RWPE2 (cell line): ENCODE measurements around the gene MCRS1.
A peak's percentile ranks its signal among the peaks of the same experiment; 100 is the strongest.
"Not testable (repeated sequence)": the region's sequence is repeated elsewhere in the genome, so short reads cannot be mapped to it uniquely, and the experiment has no call there.

Experiments used
- ATAC-seq: fragments of 200-7000 bp; cut with Tn5 transposase; 3 replicates; pipeline ENCODE4 v1.9.1; 2021; ENCODE audit warnings: low read depth
- DNase-seq: peaks from one replicate; pipeline ENCODE4 v3.0.0-alpha.2; 2020; ENCODE audit warnings: low spot score
- H3K27ac ChIP-seq: fragments of 450-650 bp; 2 replicates; pipeline ENCODE4 v1.5.1; 2017; ENCODE audit warnings: mild to moderate bottlenecking; ENCODE audit not compliant: poor library complexity, severe bottlenecking
- H3K27me3 ChIP-seq: fragments of 250-450 bp; sonication (Bioruptor Pico); 2 replicates; pipeline ENCODE4 v1.5.1; 2021; ENCODE audit warnings: mild to moderate bottlenecking, moderate library complexity; ENCODE audit not compliant: insufficient read depth, poor library complexity, severe bottlenecking
- H3K36me3 ChIP-seq: fragments of 250-450 bp; sonication (Bioruptor Pico); 2 replicates; pipeline ENCODE4 v1.5.1; 2020; ENCODE audit warnings: low read depth, mild to moderate bottlenecking, moderate library complexity
- H3K4me1 ChIP-seq: fragments of 250-450 bp; sonication (Bioruptor Pico); 2 replicates; pipeline ENCODE4 v1.5.1; 2021; ENCODE audit warnings: mild to moderate bottlenecking, moderate library complexity; ENCODE audit not compliant: insufficient read depth, poor library complexity, severe bottlenecking
- H3K4me3 ChIP-seq: fragments of 250-450 bp; sonication (Bioruptor Pico); 2 replicates; pipeline ENCODE4 v1.5.1; 2021; ENCODE audit warnings: mild to moderate bottlenecking, moderate library complexity; ENCODE audit not compliant: severe bottlenecking
- H3K9me3 ChIP-seq: fragments of 250-450 bp; sonication (Bioruptor Pico); 2 replicates; pipeline ENCODE4 v1.5.1; 2021; ENCODE audit warnings: mild to moderate bottlenecking, moderate library complexity; ENCODE audit not compliant: severe bottlenecking
- TF ChIP-seq, protein P1 (sequence below): fragments of 450-650 bp; IDR thresholded peaks from one replicate; pipeline ENCODE4 v1.5.1; 2017; ENCODE audit warnings: mild to moderate bottlenecking, moderate library complexity; ENCODE audit not compliant: poor library complexity, severe bottlenecking

Gene MCRS1

DNA sequence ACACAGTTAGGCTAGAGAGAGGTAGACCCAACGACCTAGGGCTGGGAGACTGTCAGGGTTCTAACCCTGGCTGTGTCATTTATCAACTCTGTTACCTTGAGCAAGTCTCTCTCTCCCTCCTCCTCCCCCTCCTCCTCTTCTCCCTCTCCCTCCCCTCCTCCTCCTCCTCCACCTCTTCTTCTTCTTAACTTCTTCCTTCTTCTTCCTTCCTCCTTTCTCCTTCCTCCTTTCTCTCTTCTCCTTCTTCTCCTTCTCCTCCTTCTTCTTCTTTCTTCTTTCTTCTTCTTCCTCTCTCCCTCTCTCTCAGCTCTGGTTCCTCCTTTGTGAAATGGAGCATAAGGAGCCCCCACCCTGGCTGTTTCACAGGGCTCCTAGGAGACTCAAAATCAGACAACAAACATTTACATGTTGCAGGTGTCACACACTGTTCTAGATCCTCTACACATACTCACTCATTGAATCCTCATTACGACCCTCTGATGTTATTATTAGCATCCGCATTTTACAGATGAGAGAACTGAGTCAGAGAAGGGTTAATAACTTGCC, 31.3 kb downstream of the MCRS1 start:
- Histone ChIP-seq H3K4me3 (no peak overlapping the region), H3K4me1 (peaks cover 9% of the 10 kb centered on the region), H3K9me3 (no peaks in the 10 kb centered on the region), H3K36me3 (no peaks in the 10 kb centered on the region), H3K27ac (no peak overlapping the region), H3K27me3 (peaks cover 14% of the 10 kb centered on the region)
- DNase-seq (no peak), ATAC-seq (no peak)
- TF ChIP-seq, protein P1, sequence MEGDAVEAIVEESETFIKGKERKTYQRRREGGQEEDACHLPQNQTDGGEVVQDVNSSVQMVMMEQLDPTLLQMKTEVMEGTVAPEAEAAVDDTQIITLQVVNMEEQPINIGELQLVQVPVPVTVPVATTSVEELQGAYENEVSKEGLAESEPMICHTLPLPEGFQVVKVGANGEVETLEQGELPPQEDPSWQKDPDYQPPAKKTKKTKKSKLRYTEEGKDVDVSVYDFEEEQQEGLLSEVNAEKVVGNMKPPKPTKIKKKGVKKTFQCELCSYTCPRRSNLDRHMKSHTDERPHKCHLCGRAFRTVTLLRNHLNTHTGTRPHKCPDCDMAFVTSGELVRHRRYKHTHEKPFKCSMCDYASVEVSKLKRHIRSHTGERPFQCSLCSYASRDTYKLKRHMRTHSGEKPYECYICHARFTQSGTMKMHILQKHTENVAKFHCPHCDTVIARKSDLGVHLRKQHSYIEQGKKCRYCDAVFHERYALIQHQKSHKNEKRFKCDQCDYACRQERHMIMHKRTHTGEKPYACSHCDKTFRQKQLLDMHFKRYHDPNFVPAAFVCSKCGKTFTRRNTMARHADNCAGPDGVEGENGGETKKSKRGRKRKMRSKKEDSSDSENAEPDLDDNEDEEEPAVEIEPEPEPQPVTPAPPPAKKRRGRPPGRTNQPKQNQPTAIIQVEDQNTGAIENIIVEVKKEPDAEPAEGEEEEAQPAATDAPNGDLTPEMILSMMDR, result no peak

DNA sequence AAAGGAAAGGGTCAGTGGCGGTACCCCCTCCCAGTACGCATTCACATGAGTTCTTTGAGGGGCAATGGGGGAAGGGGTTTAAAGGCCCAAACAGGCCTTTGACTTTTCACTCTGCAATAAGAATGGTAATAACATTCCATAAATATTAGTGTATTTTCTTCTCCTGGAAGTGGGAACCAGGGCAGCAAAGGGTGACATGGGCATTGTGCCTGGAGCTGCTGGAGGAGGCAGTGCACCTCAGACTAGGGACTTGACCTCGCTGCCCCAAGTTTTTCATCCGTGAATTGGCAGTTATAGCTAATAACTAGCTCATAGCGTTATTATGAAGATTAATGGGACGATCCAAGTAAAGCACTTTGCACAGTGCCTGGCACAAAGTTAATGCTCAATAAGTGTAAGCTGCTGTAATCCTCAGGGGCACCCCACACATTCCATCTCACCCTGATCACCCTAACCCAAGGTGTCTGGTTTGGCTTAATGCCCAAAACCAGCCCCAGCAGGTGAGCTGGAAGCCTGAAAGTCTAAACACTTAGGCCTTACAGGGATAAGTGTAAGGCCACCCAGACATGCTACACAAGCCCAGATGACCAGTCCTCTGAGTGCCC, 31.9 kb downstream of the MCRS1 start:
- Histone ChIP-seq H3K9me3 (no peaks in the 10 kb centered on the region), H3K4me1 (peaks cover 9% of the 10 kb centered on the region), H3K36me3 (no peaks in the 10 kb centered on the region), H3K27ac (no peak overlapping the region), H3K27me3 (peaks cover 14% of the 10 kb centered on the region), H3K4me3 (no peak overlapping the region)
- peak; percentile 6; the same call in 1 of the 3 replicates for ATAC-seq
- TF ChIP-seq, protein P1, result no peak
- no peak for DNase-seq

DNA sequence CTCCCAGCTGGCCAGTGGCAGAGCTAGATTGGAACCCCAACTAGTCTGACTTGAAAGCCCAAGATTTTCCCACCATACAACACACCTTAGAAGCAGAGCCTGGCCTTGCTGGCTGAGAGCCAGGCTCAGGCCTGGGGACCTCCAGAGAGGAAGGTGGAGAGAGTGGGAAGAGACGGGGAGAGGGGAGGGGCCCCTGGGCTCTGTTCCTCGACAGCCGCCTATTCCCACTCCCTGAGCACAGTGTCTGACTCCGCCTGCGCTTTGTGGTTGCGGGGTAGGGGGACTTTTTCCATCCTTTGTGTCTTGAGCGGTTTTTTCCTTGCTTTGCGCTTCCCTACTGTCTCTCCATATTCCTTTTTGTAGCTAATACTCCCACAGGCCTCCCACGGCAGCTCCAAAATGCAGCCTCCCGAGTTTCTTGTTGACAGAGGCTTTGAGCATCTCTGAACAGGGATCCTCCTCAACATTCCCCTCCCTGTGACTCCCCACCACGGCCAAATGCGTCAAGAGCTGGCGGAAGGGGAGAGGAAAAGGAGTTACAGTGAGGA, 33.1 kb downstream of the MCRS1 start:
- DNase-seq (no peak), ATAC-seq (no peak)
- peaks cover 9% of the 10 kb centered on the region for H3K4me1 ChIP-seq
- H3K36me3 ChIP-seq, result no peaks in the 10 kb centered on the region
- peaks cover 13% of the 10 kb centered on the region for H3K27me3 ChIP-seq
- TF ChIP-seq, protein P1, result no peak
- H3K9me3 ChIP-seq, result no peaks in the 10 kb centered on the region
- no peak overlapping the region for H3K4me3 ChIP-seq
- H3K27ac ChIP-seq, result no peak overlapping the region

DNA sequence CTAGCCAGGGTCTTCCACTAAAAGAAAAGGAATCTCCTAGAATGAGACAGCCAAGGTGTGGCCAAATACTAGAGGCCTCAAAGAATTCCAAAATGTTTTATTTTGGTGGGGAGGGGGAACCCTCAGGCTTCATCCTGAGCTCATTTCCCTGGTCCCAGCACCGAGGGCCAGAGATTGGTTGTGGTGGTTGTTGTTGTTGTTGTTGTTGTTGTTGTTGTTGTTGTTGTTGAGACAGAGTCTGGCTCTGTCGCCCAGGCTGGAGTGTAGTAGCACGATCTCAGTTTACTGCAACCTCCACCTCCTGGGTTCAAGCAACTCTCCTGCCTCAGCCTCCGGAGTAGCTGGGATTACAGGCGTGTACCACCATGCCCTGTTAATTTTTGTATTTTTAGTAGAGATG, 33.8 kb downstream of the MCRS1 start:
- H3K9me3 ChIP-seq, ATAC-seq, H3K27ac ChIP-seq, H3K4me3 ChIP-seq, H3K4me1 ChIP-seq, DNase-seq, H3K36me3 ChIP-seq, H3K27me3 ChIP-seq: not testable (repeated sequence)

DNA sequence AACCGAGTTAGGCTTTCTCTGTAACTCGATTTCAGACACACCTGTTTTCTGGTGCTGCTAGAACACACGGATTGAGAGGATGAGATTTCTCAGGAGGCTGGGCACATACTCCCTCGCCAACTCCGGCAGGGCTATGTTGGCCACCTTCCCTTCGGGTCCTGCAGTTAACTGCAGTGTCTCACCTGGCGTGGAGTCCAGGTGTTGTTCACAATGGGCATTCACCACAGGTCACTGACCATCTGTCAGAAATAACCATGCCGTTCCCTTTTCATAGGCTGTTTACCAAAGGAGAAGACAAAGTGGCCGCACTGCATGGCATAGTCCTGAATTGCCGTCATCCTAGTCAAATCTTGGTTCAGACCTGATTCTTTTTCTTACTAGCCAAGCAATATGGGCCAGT, 34.6 kb downstream of the MCRS1 start:
- peaks cover 9% of the 10 kb centered on the region for H3K4me1 ChIP-seq
- H3K27ac ChIP-seq, result no peak overlapping the region
- ATAC-seq (no peak), DNase-seq (no peak)
- TF ChIP-seq, protein P1, result no peak
- no peaks in the 10 kb centered on the region for H3K9me3 ChIP-seq
- 0 out of 2 replicates have a peak, but pooled peaks cover 3% of the 10 kb centered on the region for H3K36me3 ChIP-seq
- no peak overlapping the region for H3K4me3 ChIP-seq
- peaks cover 6% of the 10 kb centered on the region for H3K27me3 ChIP-seq
